H9 (cell line): ENCODE measurements around the gene PRDM5. TPM values are rescaled to one million over a fixed set of nuclear protein-coding genes. Genes with fewer than 3 reads are reported as not detected.

Experiments used
- total RNA-seq: library from RNA; stranded (reverse); gene quantifications from 2 replicates; pipeline ENCODE4 v1.2.1, GENCODE V29; 2021

Gene PRDM5
- total RNA-seq, 1 experiment from 2014 or later = 21.7 TPM

Other genes starting within 250 kb of the PRDM5 start
- 0.15 and 0.17 TPM in 2 replicates for gene NDNF, start 149.8 kb upstream of the PRDM5 start, total RNA-seq
- not detected in 2 replicates for gene TNIP3, start 241.6 kb upstream of the PRDM5 start, total RNA-seq